ENCODE measurements around the gene CDC6.

The CDC6 gene

GRCh38 chr17:40340880-40341807 is 53.5 kb downstream of the CDC6 start:
- peak; percentile 68 for DNase-seq (ENCODE audit: low read depth)

- no peak for DNase-seq (ENCODE audit: low read depth)
These were observed 54.3 kb downstream of the CDC6 start for GRCh38 chr17:40341808-40342503.

GRCh38 chr17:40342504-40343218 is 55.0 kb downstream of the CDC6 start:
- DNase-seq (ENCODE audit: low read depth) = no peak

- DNase-seq (ENCODE audit: low read depth) = no peak
These were observed 55.8 kb downstream of the CDC6 start for GRCh38 chr17:40343219-40344119.

- DNase-seq (ENCODE audit: low read depth) = no peak
These were observed 56.9 kb downstream of the CDC6 start for GRCh38 chr17:40344421-40345160.

GRCh38 chr17:40345161-40345993 is 57.7 kb downstream of the CDC6 start:
- DNase-seq (ENCODE audit: low read depth) = no peak

- DNase-seq (ENCODE audit: low read depth) = no peak
These were observed 58.5 kb downstream of the CDC6 start for GRCh38 chr17:40345994-40346764.

GRCh38 chr17:40346765-40347158 is 59.1 kb downstream of the CDC6 start:
- no peak for DNase-seq (ENCODE audit: low read depth)

- no peak for DNase-seq (ENCODE audit: low read depth)
These were observed 59.8 kb downstream of the CDC6 start for GRCh38 chr17:40347319-40348135.

GRCh38 chr17:40348136-40348504 is 60.4 kb downstream of the CDC6 start:
- no peak for DNase-seq (ENCODE audit: low read depth)

GRCh38 chr17:40348562-40349476 is 61.1 kb downstream of the CDC6 start:
- DNase-seq (ENCODE audit: low read depth) = no peak

- DNase-seq (ENCODE audit: low read depth) = no peak
These were observed 61.8 kb downstream of the CDC6 start for GRCh38 chr17:40349477-40349894.

GRCh38 chr17:40349895-40350688 is 62.4 kb downstream of the CDC6 start:
- no peak for DNase-seq (ENCODE audit: low read depth)

- no peak for DNase-seq (ENCODE audit: low read depth)
These were observed 63.1 kb downstream of the CDC6 start for GRCh38 chr17:40350689-40351358.

- no peak for DNase-seq (ENCODE audit: low read depth)
These were observed 63.9 kb downstream of the CDC6 start for GRCh38 chr17:40351359-40352236.

Measured in stimulated activated CD8-positive, alpha-beta memory T cell treated with anti-CD3 and anti-CD28 coated beads, Interleukin-7, amount 100 ng/mL, for 24 hours (primary cell).